Gastroesophageal sphincter (tissue), 4 donors: Measurements from ENCODE around the gene HAO2. TPM values are rescaled to one million over a fixed set of nuclear protein-coding genes. Genes with fewer than 3 reads are reported as not detected.

Experiments
- ATAC-seq: fragments of 150-250 bp; one replicate; pipeline ENCODE4 v1.9.1; 2016; ENCODE audit warnings: mild to moderate bottlenecking, moderate library complexity
- H3K27ac ChIP-seq, 4 donors: fragments of 200-600 bp; sonication (generic) in 3 of 4; 1 replicate in 3 of 4; 2 replicates in 1 of 4; pipeline ENCODE4 v1.5.1; 2016 to 2019
- H3K27me3 ChIP-seq: fragments of 200-600 bp; sonication (generic); one replicate; pipeline ENCODE4 v1.5.1; 2019
- H3K36me3 ChIP-seq, 2 donors: fragments of 200-600 bp; sonication (generic); one replicate each; pipeline ENCODE4 v1.5.1; 2019; ENCODE audit warnings: control low read depth in 1 of 2
- H3K4me1 ChIP-seq, 3 donors: fragments of 200-600 bp; sonication (generic); 1 replicate in 2 of 3; 2 replicates in 1 of 3; pipeline ENCODE4 v1.5.1; 2016 to 2019; ENCODE audit warnings: control low read depth in 2 of 3
- H3K4me3 ChIP-seq, 2 donors: fragments of 200-600 bp; sonication (generic); one replicate each; pipeline ENCODE4 v1.5.1; 2019; ENCODE audit warnings: mild to moderate bottlenecking in 1 of 2, moderate library complexity in 1 of 2
- H3K9me3 ChIP-seq, 3 donors: fragments of 200-600 bp; sonication (generic); one replicate each; pipeline ENCODE4 v1.5.1; 2017 to 2019; ENCODE audit warnings: control low read depth in 2 of 3
- EP300 ChIP-seq: sonication (generic); formaldehyde crosslinking; IDR thresholded peaks from one replicate; pipeline ENCODE4 v1.6.1; 2017; ENCODE audit warnings: antibody characterized with exemption, mild to moderate bottlenecking
- POLR2A ChIP-seq, 2 donors: fragments of 450-650 bp; IDR thresholded peaks; one replicate each; pipeline ENCODE4 v1.6.1; 2017; ENCODE audit warnings: antibody characterized with exemption in 2 of 2, mild to moderate bottlenecking in 2 of 2, moderate library complexity in 1 of 2
- POLR2AphosphoS5 ChIP-seq: sonication (generic); formaldehyde crosslinking; IDR thresholded peaks from one replicate; pipeline ENCODE4 v1.6.1; 2017; ENCODE audit warnings: antibody characterized with exemption
- WGBS, 2 donors: methylation state at CpG; one replicate each; pipeline ENCODE4 v1.1.5; 2018; ENCODE audit warnings: low coverage in 1 of 2; 5-methylcytosine and 5-hydroxymethylcytosine counted together
- total RNA-seq, 4 donors: library from RNA; depleted of rRNA; stranded (reverse); fragments of >200 nt; gene quantifications; one replicate each; pipeline ENCODE4 v1.1.0, GENCODE V29; 2016
- TF ChIP-seq, protein P1 (sequence below), 4 experiments: fragments of 200-600 bp in 2 of 4; fragments of 450-650 bp in 2 of 4; sonication (generic) in 1 of 4; IDR thresholded peaks; one replicate each; pipeline ENCODE4 v1.5.1; 2017 to 2019; ENCODE audit warnings: antibody characterized with exemption in 4 of 4, mild to moderate bottlenecking in 2 of 4, moderate library complexity in 2 of 4

HAO2 gene
- total RNA-seq, 4 donors from 2014 or later = not detected

GRCh38 chr1:119404736-119405135 is 36.2 kb downstream of the HAO2 start:
- Histone ChIP-seq H3K4me3 (no peak overlapping the region), H3K27ac (no peak overlapping the region), H3K27me3 (no peaks in the 10 kb centered on the region), H3K9me3 (peaks cover 0 to 22% (median 0%) of the 10 kb centered on the region in 3 donors), H3K4me1 (no peaks in the 10 kb centered on the region), H3K36me3 (no peaks in the 10 kb centered on the region)
- TF ChIP-seq POLR2AphosphoS5 = no peak
- TF ChIP-seq, protein P1, sequence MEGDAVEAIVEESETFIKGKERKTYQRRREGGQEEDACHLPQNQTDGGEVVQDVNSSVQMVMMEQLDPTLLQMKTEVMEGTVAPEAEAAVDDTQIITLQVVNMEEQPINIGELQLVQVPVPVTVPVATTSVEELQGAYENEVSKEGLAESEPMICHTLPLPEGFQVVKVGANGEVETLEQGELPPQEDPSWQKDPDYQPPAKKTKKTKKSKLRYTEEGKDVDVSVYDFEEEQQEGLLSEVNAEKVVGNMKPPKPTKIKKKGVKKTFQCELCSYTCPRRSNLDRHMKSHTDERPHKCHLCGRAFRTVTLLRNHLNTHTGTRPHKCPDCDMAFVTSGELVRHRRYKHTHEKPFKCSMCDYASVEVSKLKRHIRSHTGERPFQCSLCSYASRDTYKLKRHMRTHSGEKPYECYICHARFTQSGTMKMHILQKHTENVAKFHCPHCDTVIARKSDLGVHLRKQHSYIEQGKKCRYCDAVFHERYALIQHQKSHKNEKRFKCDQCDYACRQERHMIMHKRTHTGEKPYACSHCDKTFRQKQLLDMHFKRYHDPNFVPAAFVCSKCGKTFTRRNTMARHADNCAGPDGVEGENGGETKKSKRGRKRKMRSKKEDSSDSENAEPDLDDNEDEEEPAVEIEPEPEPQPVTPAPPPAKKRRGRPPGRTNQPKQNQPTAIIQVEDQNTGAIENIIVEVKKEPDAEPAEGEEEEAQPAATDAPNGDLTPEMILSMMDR (IDR thresholded peaks at IDR 0.05) = no peak
- TF ChIP-seq POLR2A (IDR thresholded peaks at IDR 0.05) = no peak
- TF ChIP-seq EP300 = no peak
- no peak for ATAC-seq
- 13 to 33% methylated on average over 1 to 2 of the region's 2 CpGs for WGBS, 2 donors

- ATAC-seq = no peak
These were observed 41.1 kb downstream of the HAO2 start for GRCh38 chr1:119409731-119410130.

GRCh38 chr1:119410961-119411360 is 42.4 kb downstream of the HAO2 start:
- WGBS, 2 donors = 64 to 95% methylated on average over 2 to 3 of the region's 3 CpGs
- no peak for ATAC-seq
- TF ChIP-seq POLR2AphosphoS5 (no peak), POLR2A (IDR thresholded peaks at IDR 0.05) (no peak), EP300 (no peak)
- TF ChIP-seq, protein P1 (IDR thresholded peaks at IDR 0.05) = no peak
- H3K4me1 ChIP-seq = no peaks in the 10 kb centered on the region
- H3K27ac ChIP-seq = no peak overlapping the region
- H3K9me3 ChIP-seq = peaks cover 0 to 10% (median 0%) of the 10 kb centered on the region in 3 donors
- no peak overlapping the region for H3K4me3 ChIP-seq
- H3K27me3 ChIP-seq = no peaks in the 10 kb centered on the region
- no peaks in the 10 kb centered on the region for H3K36me3 ChIP-seq

More at GRCh38 chr1:119409731-119410130, 41.1 kb downstream of the HAO2 start:
- TF ChIP-seq POLR2A (IDR thresholded peaks at IDR 0.05) = no peak
- TF ChIP-seq EP300 = no peak
- TF ChIP-seq POLR2AphosphoS5 = no peak
- TF ChIP-seq, protein P1 (IDR thresholded peaks at IDR 0.05) = no peak
- Histone ChIP-seq H3K27me3 (no peaks in the 10 kb centered on the region), H3K4me1 (no peaks in the 10 kb centered on the region), H3K36me3 (no peaks in the 10 kb centered on the region), H3K9me3 (peaks cover 0 to 19% (median 0%) of the 10 kb centered on the region in 3 donors), H3K27ac (no peak overlapping the region), H3K4me3 (no peak overlapping the region)

- TF ChIP-seq, protein P1 (IDR thresholded peaks at IDR 0.05) = no peak
- TF ChIP-seq POLR2AphosphoS5 (no peak), EP300 (no peak), POLR2A (IDR thresholded peaks at IDR 0.05) (no peak)
- ATAC-seq = no peak
- Histone ChIP-seq H3K9me3 (no peaks in the 10 kb centered on the region), H3K27ac (no peak within 1 kb of the TSS), H3K36me3 (no peaks in the 10 kb centered on the region), H3K27me3 (no peaks in the 10 kb centered on the region), H3K4me1 (no peaks in the 10 kb centered on the region), H3K4me3 (no peak within 1 kb of the TSS)
- 67 to 71% methylated on average over 1 to 2 of the region's 2 CpGs for WGBS, 2 donors
These were observed 46.4 kb downstream of the HAO2 start, which contains the start of gene HSD3B2 for GRCh38 chr1:119414950-119415349. Gene HSD3B2 (plus strand): TSS chr1:119415150. CDS start chr1:119415420, 270 bp downstream.

DNA sequence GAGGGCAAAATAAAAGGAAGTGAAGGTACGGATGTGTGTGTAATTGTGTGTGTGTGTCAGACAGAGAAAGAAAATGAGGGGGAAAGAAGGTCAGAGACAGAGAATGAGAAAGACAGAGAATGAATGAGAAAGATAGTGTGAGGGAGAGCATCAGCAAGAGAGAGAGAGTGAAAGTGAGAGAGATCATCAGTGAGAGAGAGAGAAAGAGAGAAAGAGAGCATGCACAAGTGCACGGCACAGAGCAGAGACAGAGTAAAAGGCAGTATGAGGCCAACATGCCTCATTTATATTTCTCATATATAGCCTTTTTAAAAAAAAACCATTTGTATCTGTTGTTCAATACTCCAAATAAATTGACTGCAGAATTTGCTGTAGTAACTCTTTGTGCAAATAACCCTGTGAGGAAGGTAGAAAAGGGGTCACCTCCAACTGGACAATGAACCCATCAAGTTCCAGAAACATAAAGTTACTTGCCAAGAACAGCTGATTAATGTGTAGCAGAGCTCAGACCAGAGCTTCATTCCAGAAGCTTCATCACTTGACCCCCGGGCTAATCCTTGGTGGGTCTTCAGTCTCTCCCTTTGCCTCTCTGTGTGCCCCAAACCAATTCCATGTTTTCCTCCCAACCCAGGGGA is 47.5 kb downstream of the HAO2 start:
- Histone ChIP-seq H3K4me3 (no peak overlapping the region), H3K4me1 (no peaks in the 10 kb centered on the region), H3K27ac (no peak overlapping the region), H3K36me3 (no peaks in the 10 kb centered on the region), H3K9me3 (no peaks in the 10 kb centered on the region), H3K27me3 (no peaks in the 10 kb centered on the region)
- 68 to 82% methylated on average over 3 of the region's 3 CpGs for whole genome bisulfite sequencing, 2 donors
- no peak for TF ChIP-seq POLR2A (IDR thresholded peaks at IDR 0.05)
- TF ChIP-seq, protein P1 (IDR thresholded peaks at IDR 0.05) = no peak
- no peak for TF ChIP-seq EP300
- TF ChIP-seq POLR2AphosphoS5 = no peak
- no peak for ATAC-seq
